ENCODE measurements around the gene PRR5. TPM values are rescaled to one million over a fixed set of nuclear protein-coding genes. Genes with fewer than 3 reads are reported as not detected.

PRR5 gene
- total RNA-seq, 4 donors from 2014 or later, result 0.29 to 20.0 (median 10.8) TPM

DNA sequence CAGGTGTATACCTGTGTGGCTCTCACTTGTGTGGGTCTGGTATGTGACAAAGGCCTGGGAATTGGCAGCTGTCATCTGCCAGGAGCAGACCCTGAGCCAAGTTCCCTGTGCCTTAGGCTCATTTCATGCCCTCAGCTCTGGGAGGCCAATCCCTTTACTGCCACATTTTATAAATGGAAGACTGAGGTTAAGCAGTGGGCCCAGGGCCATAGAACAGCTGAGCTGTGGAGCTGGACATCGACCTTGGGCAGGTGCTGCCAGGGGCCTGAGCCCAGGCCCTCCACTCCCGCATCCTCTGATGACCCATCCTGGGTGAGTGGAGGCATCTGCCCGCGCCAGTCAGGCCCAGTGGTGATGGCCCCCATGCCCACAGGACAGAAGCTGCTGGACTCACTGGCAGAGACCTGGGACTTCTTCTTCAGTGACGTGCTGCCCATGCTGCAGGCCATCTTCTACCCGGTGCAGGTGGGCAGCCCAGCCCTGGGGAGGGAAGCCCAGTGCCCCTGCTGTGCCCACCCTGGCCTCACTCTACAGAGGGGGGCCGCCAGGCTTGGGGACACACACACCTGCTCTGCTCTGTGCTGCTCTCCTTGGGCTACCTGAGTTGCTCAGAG, 29.5 kb downstream of the PRR5 start:
- no peak for DNase-seq
- Histone ChIP-seq H3K4me3 (no peak overlapping the region), H3K9me3 (no peaks in the 10 kb centered on the region), H3K27ac (no peak overlapping the region), H3K36me3 (no peaks in the 10 kb centered on the region), H3K4me1 (no peaks in the 10 kb centered on the region), H3K27me3 (no peaks in the 10 kb centered on the region)
- TF ChIP-seq POLR2A (IDR thresholded peaks at IDR 0.05), result no peak
- TF ChIP-seq, protein P1, sequence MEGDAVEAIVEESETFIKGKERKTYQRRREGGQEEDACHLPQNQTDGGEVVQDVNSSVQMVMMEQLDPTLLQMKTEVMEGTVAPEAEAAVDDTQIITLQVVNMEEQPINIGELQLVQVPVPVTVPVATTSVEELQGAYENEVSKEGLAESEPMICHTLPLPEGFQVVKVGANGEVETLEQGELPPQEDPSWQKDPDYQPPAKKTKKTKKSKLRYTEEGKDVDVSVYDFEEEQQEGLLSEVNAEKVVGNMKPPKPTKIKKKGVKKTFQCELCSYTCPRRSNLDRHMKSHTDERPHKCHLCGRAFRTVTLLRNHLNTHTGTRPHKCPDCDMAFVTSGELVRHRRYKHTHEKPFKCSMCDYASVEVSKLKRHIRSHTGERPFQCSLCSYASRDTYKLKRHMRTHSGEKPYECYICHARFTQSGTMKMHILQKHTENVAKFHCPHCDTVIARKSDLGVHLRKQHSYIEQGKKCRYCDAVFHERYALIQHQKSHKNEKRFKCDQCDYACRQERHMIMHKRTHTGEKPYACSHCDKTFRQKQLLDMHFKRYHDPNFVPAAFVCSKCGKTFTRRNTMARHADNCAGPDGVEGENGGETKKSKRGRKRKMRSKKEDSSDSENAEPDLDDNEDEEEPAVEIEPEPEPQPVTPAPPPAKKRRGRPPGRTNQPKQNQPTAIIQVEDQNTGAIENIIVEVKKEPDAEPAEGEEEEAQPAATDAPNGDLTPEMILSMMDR (IDR thresholded peaks at IDR 0.05), result no peak
- intact Hi-C loops (cut with DNase I; ENCODE audit: low total_unique reads), result no loop called here

DNA sequence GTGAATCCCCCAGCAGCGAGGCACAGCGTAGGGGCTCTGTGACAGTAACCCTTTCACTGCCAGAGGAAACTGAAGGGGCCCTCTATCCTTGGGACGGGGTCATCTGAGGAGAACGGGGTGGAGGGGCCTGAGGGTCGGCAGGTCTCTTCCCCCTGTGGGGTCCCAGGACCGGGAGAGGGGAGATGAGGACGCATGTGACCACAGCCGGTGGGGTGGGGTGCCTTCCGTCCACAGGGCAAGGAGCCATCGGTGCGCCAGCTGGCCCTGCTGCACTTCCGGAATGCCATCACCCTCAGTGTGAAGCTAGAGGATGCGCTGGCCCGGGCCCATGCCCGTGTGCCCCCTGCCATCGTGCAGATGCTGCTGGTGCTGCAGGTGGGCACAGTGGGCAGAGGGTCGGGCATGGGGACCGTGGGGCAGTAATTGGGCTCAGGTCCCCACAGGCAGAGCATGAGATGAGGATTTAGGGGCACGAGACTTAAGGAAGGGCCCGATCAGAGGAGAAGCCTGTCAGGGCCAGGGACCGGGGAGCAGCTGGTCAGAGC, 30.1 kb downstream of the PRR5 start:
- intact Hi-C loops (cut with DNase I; ENCODE audit: low total_unique reads), result no loop called here
- no peak overlapping the region for H3K4me3 ChIP-seq
- TF ChIP-seq POLR2A (IDR thresholded peaks at IDR 0.05), result no peak
- TF ChIP-seq, protein P1 (IDR thresholded peaks at IDR 0.05), result no peak
- H3K27ac ChIP-seq, result no peak overlapping the region
- H3K36me3 ChIP-seq, result no peaks in the 10 kb centered on the region
- no peak for DNase-seq
- no peaks in the 10 kb centered on the region for H3K9me3 ChIP-seq
- no peaks in the 10 kb centered on the region for H3K4me1 ChIP-seq
- H3K27me3 ChIP-seq, result no peaks in the 10 kb centered on the region

GRCh38 chr22:44732661-44733060, 30.7 kb downstream of the PRR5 start:
- Histone ChIP-seq H3K9me3 (no peaks in the 10 kb centered on the region), H3K36me3 (no peaks in the 10 kb centered on the region), H3K4me1 (no peaks in the 10 kb centered on the region), H3K4me3 (no peak overlapping the region), H3K27me3 (no peaks in the 10 kb centered on the region), H3K27ac (no peak overlapping the region)
- TF ChIP-seq POLR2A (IDR thresholded peaks at IDR 0.05), result no peak
- TF ChIP-seq, protein P1 (IDR thresholded peaks at IDR 0.05), result no peak
- no peak for DNase-seq
- intact Hi-C loops (cut with DNase I; ENCODE audit: low total_unique reads), result no loop called here

- no peaks in the 10 kb centered on the region for H3K27me3 ChIP-seq
- H3K4me3 ChIP-seq, result no peak overlapping the region
- H3K27ac ChIP-seq, result no peak overlapping the region
- H3K4me1 ChIP-seq, result no peaks in the 10 kb centered on the region
- no peak for DNase-seq
- H3K36me3 ChIP-seq, result no peaks in the 10 kb centered on the region
- TF ChIP-seq POLR2A (IDR thresholded peaks at IDR 0.05), result no peak
- TF ChIP-seq, protein P1 (IDR thresholded peaks at IDR 0.05), result no peak
- intact Hi-C loops (cut with DNase I; ENCODE audit: low total_unique reads), result no loop called here
- no peaks in the 10 kb centered on the region for H3K9me3 ChIP-seq
Measured at GRCh38 chr22:44733426-44734106, 31.6 kb downstream of the PRR5 start.

GRCh38 chr22:44734278-44734677, 32.3 kb downstream of the PRR5 start:
- Histone ChIP-seq H3K4me1 (no peaks in the 10 kb centered on the region), H3K36me3 (no peaks in the 10 kb centered on the region), H3K4me3 (no peak overlapping the region), H3K9me3 (no peaks in the 10 kb centered on the region), H3K27me3 (no peaks in the 10 kb centered on the region), H3K27ac (no peak overlapping the region)
- intact Hi-C loops (cut with DNase I; ENCODE audit: low total_unique reads), result no loop called here
- TF ChIP-seq POLR2A (IDR thresholded peaks at IDR 0.05), result no peak
- TF ChIP-seq, protein P1 (IDR thresholded peaks at IDR 0.05), result no peak
- no peak for DNase-seq
